ENCODE data around the gene GPHA2. TPM values are rescaled to one million over a fixed set of nuclear protein-coding genes. Genes with fewer than 3 reads are reported as not detected.

Gene GPHA2
- total and polyA plus RNA-seq, 2 of the 13 experiments (the other 11 are each of a cell fraction or from before 2014, with no cell fraction given) = 13.0 to 19.1 TPM

GRCh38 chr11:64923944-64924909 lies 11.5 kb downstream of the GPHA2 start, which contains the start of gene PPP2R5B (continued):
- no peak for TF ChIP-seq ZNF431 (CRISPR knock-in tag; IDR thresholded peaks at IDR 0.05; ENCODE audit: borderline replicate concordance, low read depth)
- TF ChIP-seq ZNF879 (CRISPR knock-in tag; IDR thresholded peaks at IDR 0.05) = no peak
- no peak for TF ChIP-seq ISL2 (CRISPR knock-in tag; IDR thresholded peaks at IDR 0.05)
- TF ChIP-seq EEA1 (CRISPR knock-in tag; IDR thresholded peaks at IDR 0.05; ENCODE audit: borderline replicate concordance) = peak; percentile 80; the same call in 1 of the 2 replicates
- TF ChIP-seq CBX1 (IDR thresholded peaks at IDR 0.05; ENCODE audit: low read depth) = no peak
- no peak for TF ChIP-seq ZNF382 (CRISPR knock-in tag; IDR thresholded peaks at IDR 0.05; ENCODE audit: borderline replicate concordance)
- no peak for TF ChIP-seq ZBTB44 (CRISPR knock-in tag; IDR thresholded peaks at IDR 0.05)
- no peak for TF ChIP-seq ZNF616 (CRISPR knock-in tag; IDR thresholded peaks at IDR 0.05; ENCODE audit: low read depth)
- no peak for TF ChIP-seq RELA (CRISPR knock-in tag; IDR thresholded peaks at IDR 0.05)
- TF ChIP-seq KDM6A (CRISPR knock-in tag; IDR thresholded peaks at IDR 0.05; ENCODE audit: low read depth) = no peak
- no peak for TF ChIP-seq MBD4 (IDR thresholded peaks at IDR 0.05; ENCODE audit: borderline replicate concordance, low read length)
- peak; percentile 24; the same call in 1 of the 2 replicates for TF ChIP-seq FOXP4 (CRISPR knock-in tag; IDR thresholded peaks at IDR 0.05)
- no peak for TF ChIP-seq ZNF263 (CRISPR knock-in tag; IDR thresholded peaks at IDR 0.05)
- 0 out of 2 replicates have a peak, but pooled peaks have one; percentile 74 for TF ChIP-seq ZNF367 (CRISPR knock-in tag; IDR thresholded peaks at IDR 0.05; ENCODE audit: borderline replicate concordance)
- no peak for TF ChIP-seq ZBTB38 (CRISPR knock-in tag; IDR thresholded peaks at IDR 0.05)
- no peak for TF ChIP-seq HMG20B (CRISPR knock-in tag; conservative IDR thresholded peaks at IDR 0.05)
- TF ChIP-seq MAF1 (CRISPR knock-in tag; IDR thresholded peaks at IDR 0.05; ENCODE audit: borderline replicate concordance) = no peak
- peak; percentile 35; the same call in 1 of the 2 replicates for TF ChIP-seq ZNF331 (CRISPR knock-in tag; IDR thresholded peaks at IDR 0.05)
- TF ChIP-seq IRX3 (CRISPR knock-in tag; IDR thresholded peaks at IDR 0.05; ENCODE audit: borderline replicate concordance, low read depth) = no peak
- TF ChIP-seq CTCF (CRISPR knock-in tag; IDR thresholded peaks at IDR 0.05) = peak; percentile 4; the same call in 1 of the 2 replicates

Data from HepG2 (cell line).